Prostate gland (tissue), 1 donor: ENCODE measurements around the gene RAD23B.

ENCODE experiments used
- POLR2A ChIP-seq: fragments of 450-650 bp; IDR thresholded peaks from one replicate; pipeline ENCODE4 v1.6.1; 2016; ENCODE audit warnings: antibody characterized with exemption, mild to moderate bottlenecking
- POLR2AphosphoS5 ChIP-seq: sonication (generic); formaldehyde crosslinking; IDR thresholded peaks from one replicate; pipeline ENCODE4 v1.6.1; 2017; ENCODE audit warnings: antibody characterized with exemption

- TF ChIP-seq POLR2A (no peak), POLR2AphosphoS5 (no peak)
Measured at GRCh38 chr9:107275530-107275929, 7.5 kb upstream of the RAD23B start.
